H1 (cell line): ENCODE measurements around the gene AHRR.

Experiments used
- CBX5 ChIP-seq: fragments of 300-800, 300-1000 bp; sonication (generic); IDR thresholded peaks from 2 replicates; pipeline ENCODE4 v1.7.1; 2016; ENCODE audit warnings: antibody characterized with exemption, low read length, low read depth
- CBX8 ChIP-seq: fragments of 300-800, 300-1000 bp; sonication (generic); IDR thresholded peaks from 2 replicates; pipeline ENCODE4 v1.7.1; 2016; ENCODE audit warnings: low read depth, low read length, borderline replicate concordance
- CTCF ChIP-seq, 3 experiments: IDR thresholded peaks; 1 replicate in 2 of 3; 2 replicates in 1 of 3; pipeline versions ENCODE4 v1.5.1 to v1.6.1; 2011; ENCODE audit warnings: low read length in 3 of 3, mild to moderate bottlenecking in 3 of 3, inconsistent platforms in 2 of 3, low read depth in 1 of 3, moderate library complexity in 1 of 3; ENCODE audit not compliant: insufficient read depth in 1 of 3; ENCODE audit errors: control extremely low read depth in 1 of 3
- EGR1 ChIP-seq: IDR thresholded peaks from 2 replicates; pipeline ENCODE4 v1.6.1; 2011; ENCODE audit warnings: low read depth, low read length, borderline replicate concordance
- GABPA ChIP-seq: IDR thresholded peaks from 2 replicates; pipeline ENCODE4 v1.6.1; 2011; ENCODE audit warnings: mild to moderate bottlenecking, low read length, moderate library complexity, borderline replicate concordance; ENCODE audit not compliant: insufficient read depth
- KDM1A ChIP-seq: fragments of 200-600, 300-600 bp; sonication (generic); IDR thresholded peaks from 2 replicates; pipeline ENCODE4 v1.7.1; 2016; ENCODE audit warnings: mild to moderate bottlenecking, low read length, borderline replicate concordance
- MAX ChIP-seq: IDR thresholded peaks from 2 replicates; pipeline ENCODE4 v1.6.1; 2012; ENCODE audit warnings: inconsistent platforms
- NRF1 ChIP-seq: IDR thresholded peaks from 2 replicates; pipeline ENCODE4 v1.6.1; 2011; ENCODE audit warnings: mild to moderate bottlenecking, low read depth, low read length, improper control_type of control experiment
- POLR2A ChIP-seq, 2 experiments: IDR thresholded peaks; 1 replicate in 1 of 2; 2 replicates in 1 of 2; pipeline ENCODE4 v1.6.1; 2011; ENCODE audit warnings: low read depth in 2 of 2, low read length in 2 of 2, mild to moderate bottlenecking in 2 of 2; ENCODE audit errors: control extremely low read depth in 1 of 2
- RFX5 ChIP-seq: IDR thresholded peaks from 2 replicates; pipeline ENCODE4 v1.6.1; 2011; ENCODE audit warnings: low read depth, low read length, improper control_type of control experiment, borderline replicate concordance
- SIX5 ChIP-seq: IDR thresholded peaks from 2 replicates; pipeline ENCODE4 v1.6.1; 2011; ENCODE audit warnings: mild to moderate bottlenecking, low read depth, low read length
- YY1 ChIP-seq: IDR thresholded peaks from 2 replicates; pipeline ENCODE4 v1.6.1; 2011; ENCODE audit warnings: low read depth, mild to moderate bottlenecking, low read length

DNA sequence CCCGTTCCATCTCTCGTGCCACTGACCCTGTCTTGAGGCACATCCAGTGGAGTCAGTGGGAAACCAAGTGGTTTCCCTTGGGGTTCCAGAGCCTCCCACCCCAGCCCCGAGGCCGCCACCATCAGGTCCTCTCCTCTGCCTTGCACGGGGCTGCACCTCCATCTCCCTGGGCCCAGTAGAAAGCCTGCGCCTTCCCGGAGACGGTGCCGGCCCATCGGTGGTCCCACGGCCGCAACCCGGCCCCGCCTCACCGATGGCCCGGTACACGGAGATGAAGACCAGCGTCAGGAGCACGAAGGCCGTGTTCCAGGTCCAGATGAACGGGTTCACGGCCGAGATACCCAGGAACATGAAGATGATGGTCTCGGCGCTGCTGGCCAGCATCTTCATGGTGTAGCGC, 161.5 kb downstream of the AHRR start:
- TF ChIP-seq NRF1 (no peak), CTCF (IDR thresholded peaks at IDR 0.05; ENCODE audit: control extremely low read depth in 1 of 3, insufficient read depth in 1 of 3, low read depth in 1 of 3, low read length in 3 of 3) (no peak), RFX5 (no peak), EGR1 (no peak), YY1 (no peak), MAX (no peak), CBX8 (no peak), CBX5 (no peak), SIX5 (no peak), KDM1A (no peak), POLR2A (IDR thresholded peaks at IDR 0.05; ENCODE audit: control extremely low read depth in 1 of 2, low read depth in 2 of 2, low read length in 2 of 2) (no peak), GABPA (no peak)
